Liver (tissue), 9 donors: ENCODE data around the gene KRT9. TPM values are rescaled to one million over a fixed set of nuclear protein-coding genes. Genes with fewer than 3 reads are reported as not detected.

Experiments used
- DNase-seq: peaks from one replicate; pipeline ENCODE4 v3.0.0-alpha.2; 2017; ENCODE audit warnings: low spot score
- H3K27ac ChIP-seq, 2 donors: one replicate each; pipeline ENCODE4 v1.7.0; 2013; ENCODE audit warnings: inconsistent platforms in 2 of 2, low read length in 2 of 2, control low read depth in 1 of 2, low read depth in 1 of 2, mild to moderate bottlenecking in 1 of 2
- H3K27me3 ChIP-seq, 4 donors: one replicate each; pipeline versions ENCODE4 v1.6.1 to v1.7.0; 2013; ENCODE audit warnings: low read length in 3 of 4, inconsistent platforms in 1 of 4, mild to moderate bottlenecking in 1 of 4, moderate library complexity in 1 of 4; ENCODE audit not compliant: control insufficient read depth in 4 of 4, insufficient read depth in 4 of 4
- H3K36me3 ChIP-seq, 4 donors: one replicate each; pipeline versions ENCODE4 v1.6.1 to v1.7.0; 2013; ENCODE audit warnings: low read length in 3 of 4, mild to moderate bottlenecking in 3 of 4, low read depth in 1 of 4, moderate library complexity in 1 of 4; ENCODE audit not compliant: control insufficient read depth in 4 of 4, insufficient read depth in 3 of 4
- H3K4me1 ChIP-seq, 4 donors: one replicate each; pipeline versions ENCODE4 v1.6.1 to v1.7.0; 2013; ENCODE audit warnings: low read length in 3 of 4, mild to moderate bottlenecking in 3 of 4, moderate library complexity in 1 of 4; ENCODE audit not compliant: control insufficient read depth in 4 of 4, insufficient read depth in 4 of 4
- H3K4me3 ChIP-seq, 3 donors: one replicate each; pipeline versions ENCODE4 v1.6.1 to v1.7.0; 2013; ENCODE audit warnings: low read length in 3 of 3, control low read depth in 1 of 3, low read depth in 1 of 3, mild to moderate bottlenecking in 1 of 3
- H3K9ac ChIP-seq, 2 donors: one replicate each; pipeline ENCODE4 v1.7.0; 2013; ENCODE audit warnings: low read length in 2 of 2, mild to moderate bottlenecking in 2 of 2, moderate library complexity in 2 of 2, control low read depth in 1 of 2, low read depth in 1 of 2
- H3K9me3 ChIP-seq, 4 donors: one replicate each; pipeline versions ENCODE4 v1.6.1 to v1.7.0; 2013; ENCODE audit warnings: low read length in 3 of 4; ENCODE audit not compliant: control insufficient read depth in 4 of 4
- EGR1 ChIP-seq, 2 donors: IDR thresholded peaks; 2 replicates each; pipeline ENCODE4 v1.6.1; 2016 to 2018; ENCODE audit warnings: antibody characterized with exemption in 2 of 2, low read depth in 2 of 2
- FOXA1 ChIP-seq: IDR thresholded peaks from 2 replicates; pipeline ENCODE4 v1.6.1; 2016; ENCODE audit warnings: antibody characterized with exemption
- FOXA2 ChIP-seq: IDR thresholded peaks from 2 replicates; pipeline ENCODE4 v1.6.1; 2016; ENCODE audit warnings: antibody characterized with exemption
- GABPA ChIP-seq, 2 donors: IDR thresholded peaks in 1 of 2; conservative IDR thresholded peaks in 1 of 2; 2 replicates each; pipeline ENCODE4 v1.6.1; 2016; ENCODE audit warnings: antibody characterized with exemption in 2 of 2, mild to moderate bottlenecking in 1 of 2, moderate library complexity in 1 of 2
- HNF4A ChIP-seq, 2 donors: conservative IDR thresholded peaks; 2 replicates each; pipeline ENCODE4 v1.6.1; 2016; ENCODE audit warnings: antibody characterized with exemption in 2 of 2, mild to moderate bottlenecking in 2 of 2
- HNF4G ChIP-seq: IDR thresholded peaks from 2 replicates; pipeline ENCODE4 v1.6.1; 2016; ENCODE audit warnings: antibody characterized with exemption
- NR2F2 ChIP-seq: IDR thresholded peaks from 2 replicates; pipeline ENCODE4 v1.6.1; 2016; ENCODE audit warnings: antibody characterized with exemption
- RAD21 ChIP-seq, 2 donors: IDR thresholded peaks; 2 replicates each; pipeline ENCODE4 v1.6.1; 2016; ENCODE audit warnings: antibody characterized with exemption in 2 of 2, mild to moderate bottlenecking in 2 of 2
- RXRA ChIP-seq, 2 donors: IDR thresholded peaks; 2 replicates each; pipeline ENCODE4 v1.6.1; 2017 to 2018; ENCODE audit warnings: antibody characterized with exemption in 2 of 2, mild to moderate bottlenecking in 1 of 2
- SP1 ChIP-seq: IDR thresholded peaks from 2 replicates; pipeline ENCODE4 v1.6.1; 2018; ENCODE audit warnings: antibody characterized with exemption, mild to moderate bottlenecking
- YY1 ChIP-seq: IDR thresholded peaks from 2 replicates; pipeline ENCODE4 v1.6.1; 2016; ENCODE audit warnings: antibody characterized with exemption, mild to moderate bottlenecking
- WGBS: extraction: QIAGEN DNeasy Blood & Tissue Kit; methylation state at CpG from one replicate; pipeline ENCODE4 v1.1.7; 2013; 5-methylcytosine and 5-hydroxymethylcytosine counted together
- polyA plus RNA-seq, 2 donors: library from polyadenylated mRNA; stranded (reverse) in 1 of 2; unstranded in 1 of 2; fragments of 200-250 nt in 1 of 2; fragments of >200 nt in 1 of 2; fragmentation: Nextera tagmentation in 1 of 2; extraction: Ambion mirVana in 1 of 2; gene quantifications; one replicate each; pipeline versions ENCODE4 v1.2.1 to v1.2.3, GENCODE V29; 2013 to 2015
- total RNA-seq, 2 donors: library from RNA; depleted of rRNA; stranded (reverse); fragments of >200 nt; gene quantifications; one replicate each; pipeline ENCODE4 v1.2.3, GENCODE V29; 2014
- TF ChIP-seq, protein P1 (sequence below): IDR thresholded peaks from 2 replicates; pipeline ENCODE4 v1.6.1; 2016; ENCODE audit warnings: antibody characterized with exemption
- TF ChIP-seq, protein P2 (sequence below): IDR thresholded peaks from 2 replicates; pipeline ENCODE4 v1.6.1; 2016; ENCODE audit warnings: antibody characterized with exemption, mild to moderate bottlenecking
- TF ChIP-seq, protein P3 (sequence below): IDR thresholded peaks from 2 replicates; pipeline ENCODE4 v1.6.1; 2016; ENCODE audit warnings: antibody characterized with exemption
- TF ChIP-seq, protein P4 (sequence below): fragments of 150-350 bp; IDR thresholded peaks from 2 replicates; pipeline ENCODE4 v1.5.1; 2017; ENCODE audit warnings: improper control_type of control experiment, low read depth, low read length; ENCODE audit not compliant: missing input control
- donor health status: healthy.
- donor health status: healthy.
- donor health status: healthy.
- donor health status: healthy.
- donor health status: healthy.

KRT9 gene
- total and polyA plus RNA-seq, 4 donors = not detected

DNA sequence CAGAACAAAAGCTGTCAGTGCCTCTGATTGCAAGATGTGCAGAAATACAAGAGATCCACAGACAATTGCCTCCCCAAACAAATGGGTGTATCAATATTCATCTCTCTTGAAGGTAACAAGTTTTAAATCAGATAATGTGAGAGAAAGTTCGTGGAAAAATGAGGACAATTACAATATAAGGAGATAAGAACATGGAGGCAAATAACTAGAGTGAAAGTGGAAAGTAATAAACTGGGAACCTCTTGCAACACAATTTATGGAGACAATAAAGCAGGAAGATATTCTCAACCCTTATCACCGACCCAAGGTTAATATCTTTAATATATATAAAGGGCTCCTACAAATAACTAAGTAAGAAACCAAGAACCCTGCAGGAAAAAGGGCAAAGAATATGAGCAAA is 29.5 kb downstream of the KRT9 start:
- H3K27ac ChIP-seq = no peak overlapping the region
- no peak overlapping the region for H3K4me3 ChIP-seq
- H3K36me3 ChIP-seq = no peaks in the 10 kb centered on the region
- H3K27me3 ChIP-seq = peaks cover 0 to 2% (median 0%) of the 10 kb centered on the region in 4 donors
- no peaks in the 10 kb centered on the region for H3K4me1 ChIP-seq
- no peak overlapping the region for H3K9ac ChIP-seq
- H3K9me3 ChIP-seq = peaks cover 0 to 3% (median under 1%) of the 10 kb centered on the region in 4 donors
- TF ChIP-seq HNF4A (conservative IDR thresholded peaks at IDR 0.05) = no peak
- TF ChIP-seq, protein P1, sequence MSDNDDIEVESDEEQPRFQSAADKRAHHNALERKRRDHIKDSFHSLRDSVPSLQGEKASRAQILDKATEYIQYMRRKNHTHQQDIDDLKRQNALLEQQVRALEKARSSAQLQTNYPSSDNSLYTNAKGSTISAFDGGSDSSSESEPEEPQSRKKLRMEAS = no peak
- no peak for TF ChIP-seq HNF4G
- no peak for TF ChIP-seq YY1
- no peak for TF ChIP-seq EGR1 (IDR thresholded peaks at IDR 0.05; ENCODE audit: low read depth in 2 of 2)
- TF ChIP-seq FOXA2 = no peak
- TF ChIP-seq RAD21 (IDR thresholded peaks at IDR 0.05) = no peak
- WGBS = 47% methylated on average over 2 of the region's 2 CpGs
- no peak for DNase-seq

DNA sequence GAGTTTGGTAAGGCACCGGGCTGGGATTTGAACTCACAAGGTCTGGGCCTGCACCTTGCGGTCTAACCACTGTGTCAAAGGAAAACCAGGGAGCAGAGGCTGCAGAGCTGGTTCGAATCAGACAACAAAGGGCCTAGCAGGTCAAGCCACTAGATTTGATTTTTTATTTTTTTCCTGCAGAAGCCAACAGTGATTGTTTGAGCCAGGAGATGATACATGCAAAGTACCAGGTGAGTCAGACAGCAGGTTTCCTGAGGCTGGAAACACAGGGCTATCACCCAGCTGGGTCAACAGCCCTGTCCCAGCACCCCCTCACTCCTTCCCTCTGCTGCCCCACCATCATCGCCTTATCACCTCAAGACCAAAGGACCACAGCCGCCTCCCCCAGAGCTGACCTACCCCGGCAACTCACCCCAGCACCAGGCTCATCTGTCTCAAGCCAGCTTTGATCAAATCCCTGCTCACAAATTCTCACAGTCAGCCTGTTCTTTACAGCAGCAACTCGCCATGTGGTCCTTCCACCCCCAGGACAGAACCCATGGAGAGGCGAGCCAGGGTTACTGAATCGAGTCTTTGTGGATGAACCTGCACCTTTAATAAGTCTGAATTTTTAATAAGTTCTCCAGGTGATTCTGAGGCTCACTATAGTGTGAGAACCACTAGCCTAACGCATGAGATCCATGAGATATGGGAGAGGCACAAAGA is 30.8 kb downstream of the KRT9 start:
- H3K9me3 ChIP-seq = no peaks in the 10 kb centered on the region
- peaks cover 0 to 2% (median 0%) of the 10 kb centered on the region in 4 donors for H3K27me3 ChIP-seq
- H3K4me1 ChIP-seq = no peaks in the 10 kb centered on the region
- no peak overlapping the region for H3K4me3 ChIP-seq
- no peak overlapping the region for H3K27ac ChIP-seq
- H3K9ac ChIP-seq = no peak overlapping the region
- H3K36me3 ChIP-seq = no peaks in the 10 kb centered on the region
- WGBS = 83% methylated on average over 10 of the region's 10 CpGs
- no peak for DNase-seq
- TF ChIP-seq, protein P2, sequence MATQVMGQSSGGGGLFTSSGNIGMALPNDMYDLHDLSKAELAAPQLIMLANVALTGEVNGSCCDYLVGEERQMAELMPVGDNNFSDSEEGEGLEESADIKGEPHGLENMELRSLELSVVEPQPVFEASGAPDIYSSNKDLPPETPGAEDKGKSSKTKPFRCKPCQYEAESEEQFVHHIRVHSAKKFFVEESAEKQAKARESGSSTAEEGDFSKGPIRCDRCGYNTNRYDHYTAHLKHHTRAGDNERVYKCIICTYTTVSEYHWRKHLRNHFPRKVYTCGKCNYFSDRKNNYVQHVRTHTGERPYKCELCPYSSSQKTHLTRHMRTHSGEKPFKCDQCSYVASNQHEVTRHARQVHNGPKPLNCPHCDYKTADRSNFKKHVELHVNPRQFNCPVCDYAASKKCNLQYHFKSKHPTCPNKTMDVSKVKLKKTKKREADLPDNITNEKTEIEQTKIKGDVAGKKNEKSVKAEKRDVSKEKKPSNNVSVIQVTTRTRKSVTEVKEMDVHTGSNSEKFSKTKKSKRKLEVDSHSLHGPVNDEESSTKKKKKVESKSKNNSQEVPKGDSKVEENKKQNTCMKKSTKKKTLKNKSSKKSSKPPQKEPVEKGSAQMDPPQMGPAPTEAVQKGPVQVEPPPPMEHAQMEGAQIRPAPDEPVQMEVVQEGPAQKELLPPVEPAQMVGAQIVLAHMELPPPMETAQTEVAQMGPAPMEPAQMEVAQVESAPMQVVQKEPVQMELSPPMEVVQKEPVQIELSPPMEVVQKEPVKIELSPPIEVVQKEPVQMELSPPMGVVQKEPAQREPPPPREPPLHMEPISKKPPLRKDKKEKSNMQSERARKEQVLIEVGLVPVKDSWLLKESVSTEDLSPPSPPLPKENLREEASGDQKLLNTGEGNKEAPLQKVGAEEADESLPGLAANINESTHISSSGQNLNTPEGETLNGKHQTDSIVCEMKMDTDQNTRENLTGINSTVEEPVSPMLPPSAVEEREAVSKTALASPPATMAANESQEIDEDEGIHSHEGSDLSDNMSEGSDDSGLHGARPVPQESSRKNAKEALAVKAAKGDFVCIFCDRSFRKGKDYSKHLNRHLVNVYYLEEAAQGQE = no peak
- no peak for TF ChIP-seq HNF4A (conservative IDR thresholded peaks at IDR 0.05)
- no peak for TF ChIP-seq NR2F2
- TF ChIP-seq FOXA2 = no peak

DNA sequence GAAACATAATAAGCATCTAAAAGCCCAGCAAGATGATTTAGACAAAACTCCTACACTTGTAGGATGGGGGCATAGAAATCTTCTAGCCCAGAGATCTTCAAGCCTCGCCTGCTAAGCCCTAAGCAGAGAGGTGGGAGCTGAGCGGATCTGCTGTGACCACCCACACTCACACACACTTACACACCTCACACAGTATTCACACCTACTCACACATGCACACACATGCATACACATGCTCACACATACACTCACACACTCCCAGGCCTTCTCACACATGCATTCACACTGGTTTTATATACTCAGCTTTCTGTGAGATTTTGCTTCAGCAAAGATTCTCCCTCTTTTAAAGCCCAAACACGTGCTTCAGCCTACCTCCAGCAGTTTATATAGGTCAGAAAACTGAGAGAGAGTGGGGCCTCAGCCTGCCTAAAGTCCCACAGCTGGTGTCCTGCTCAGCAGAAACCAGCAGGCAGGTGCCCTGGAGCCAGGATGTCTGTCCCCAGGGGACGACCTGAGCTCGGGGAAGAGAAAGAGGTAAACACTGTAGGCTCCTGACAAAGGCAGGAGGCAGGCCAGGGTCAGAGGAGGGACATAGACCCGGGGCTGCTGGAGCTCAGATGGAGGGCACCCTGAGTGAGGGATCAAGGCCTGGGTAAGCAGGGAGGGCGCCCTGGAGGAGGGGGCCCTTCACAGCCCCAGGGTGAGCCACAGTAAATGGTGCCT is 31.7 kb downstream of the KRT9 start:
- Histone ChIP-seq H3K4me1 (no peaks in the 10 kb centered on the region), H3K27ac (no peak overlapping the region), H3K4me3 (no peak overlapping the region), H3K36me3 (no peaks in the 10 kb centered on the region), H3K27me3 (peaks cover 0 to 2% (median 0%) of the 10 kb centered on the region in 4 donors), H3K9me3 (no peaks in the 10 kb centered on the region), H3K9ac (no peak overlapping the region)
- 66% methylated on average over 7 of the region's 7 CpGs for WGBS
- no peak for DNase-seq
- no peak for TF ChIP-seq RXRA (IDR thresholded peaks at IDR 0.05)
- TF ChIP-seq, protein P3, sequence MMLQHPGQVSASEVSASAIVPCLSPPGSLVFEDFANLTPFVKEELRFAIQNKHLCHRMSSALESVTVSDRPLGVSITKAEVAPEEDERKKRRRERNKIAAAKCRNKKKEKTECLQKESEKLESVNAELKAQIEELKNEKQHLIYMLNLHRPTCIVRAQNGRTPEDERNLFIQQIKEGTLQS = no peak
- no peak for TF ChIP-seq GABPA (IDR thresholded peaks at IDR 0.05 in 1 of 2, conservative IDR thresholded peaks at IDR 0.05 in 1 of 2)
- no peak for TF ChIP-seq EGR1 (IDR thresholded peaks at IDR 0.05; ENCODE audit: low read depth in 2 of 2)
- no peak for TF ChIP-seq FOXA1
- no peak for TF ChIP-seq HNF4A (conservative IDR thresholded peaks at IDR 0.05)
- TF ChIP-seq HNF4G = no peak
- no peak for TF ChIP-seq RAD21 (IDR thresholded peaks at IDR 0.05)
- no peak for TF ChIP-seq SP1
- no peak for TF ChIP-seq FOXA2
- TF ChIP-seq, protein P2 = no peak
- TF ChIP-seq, protein P4, sequence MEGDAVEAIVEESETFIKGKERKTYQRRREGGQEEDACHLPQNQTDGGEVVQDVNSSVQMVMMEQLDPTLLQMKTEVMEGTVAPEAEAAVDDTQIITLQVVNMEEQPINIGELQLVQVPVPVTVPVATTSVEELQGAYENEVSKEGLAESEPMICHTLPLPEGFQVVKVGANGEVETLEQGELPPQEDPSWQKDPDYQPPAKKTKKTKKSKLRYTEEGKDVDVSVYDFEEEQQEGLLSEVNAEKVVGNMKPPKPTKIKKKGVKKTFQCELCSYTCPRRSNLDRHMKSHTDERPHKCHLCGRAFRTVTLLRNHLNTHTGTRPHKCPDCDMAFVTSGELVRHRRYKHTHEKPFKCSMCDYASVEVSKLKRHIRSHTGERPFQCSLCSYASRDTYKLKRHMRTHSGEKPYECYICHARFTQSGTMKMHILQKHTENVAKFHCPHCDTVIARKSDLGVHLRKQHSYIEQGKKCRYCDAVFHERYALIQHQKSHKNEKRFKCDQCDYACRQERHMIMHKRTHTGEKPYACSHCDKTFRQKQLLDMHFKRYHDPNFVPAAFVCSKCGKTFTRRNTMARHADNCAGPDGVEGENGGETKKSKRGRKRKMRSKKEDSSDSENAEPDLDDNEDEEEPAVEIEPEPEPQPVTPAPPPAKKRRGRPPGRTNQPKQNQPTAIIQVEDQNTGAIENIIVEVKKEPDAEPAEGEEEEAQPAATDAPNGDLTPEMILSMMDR = no peak
- TF ChIP-seq, protein P1 = no peak
- no peak for TF ChIP-seq YY1
- no peak for TF ChIP-seq NR2F2
